Breast epithelium (tissue), 4 donors: ENCODE data around the gene TCFL5. TPM values are rescaled to one million over a fixed set of nuclear protein-coding genes. Genes with fewer than 3 reads are reported as not detected.

Experiments
- DNase-seq, 2 donors: peaks; one replicate each; pipeline ENCODE4 v3.0.0-alpha.2; 2019; ENCODE audit warnings: low spot score in 2 of 2
- H3K27ac ChIP-seq, 2 donors: fragments of 200-600 bp; sonication (generic) in 1 of 2; one replicate each; pipeline ENCODE4 v1.5.1; 2016 to 2019; ENCODE audit warnings: mild to moderate bottlenecking in 1 of 2
- H3K27me3 ChIP-seq, 2 donors: fragments of 200-600 bp; sonication (generic) in 1 of 2; one replicate each; pipeline versions ENCODE4 v1.5.1 to v1.6.0; 2017 to 2019; ENCODE audit warnings: control low read depth in 1 of 2, mild to moderate bottlenecking in 1 of 2
- H3K36me3 ChIP-seq: fragments of 200-600 bp; one replicate; pipeline ENCODE4 v1.5.1; 2019
- H3K4me1 ChIP-seq, 2 donors: fragments of 200-600 bp; sonication (generic); one replicate each; pipeline ENCODE4 v1.5.1; 2016 to 2019; ENCODE audit warnings: control low read depth in 1 of 2
- H3K4me3 ChIP-seq, 3 donors: fragments of 200-600 bp; sonication (generic); 1 replicate in 2 of 3; 2 replicates in 1 of 3; pipeline ENCODE4 v1.5.1; 2016 to 2019; ENCODE audit warnings: mild to moderate bottlenecking in 3 of 3, moderate library complexity in 2 of 3
- H3K9me3 ChIP-seq, 2 donors: fragments of 200-600 bp; sonication (generic) in 1 of 2; one replicate each; pipeline ENCODE4 v1.5.1; 2016 to 2019; ENCODE audit warnings: control low read depth in 1 of 2
- POLR2A ChIP-seq: fragments of 450-650 bp; IDR thresholded peaks from one replicate; pipeline ENCODE4 v1.6.1; 2016; ENCODE audit warnings: antibody characterized with exemption, mild to moderate bottlenecking, moderate library complexity
- POLR2AphosphoS5 ChIP-seq, 3 donors: sonication (generic); formaldehyde crosslinking; IDR thresholded peaks; one replicate each; pipeline ENCODE4 v1.6.1; 2017; ENCODE audit warnings: antibody characterized with exemption in 3 of 3
- intact Hi-C: fragments of 100-400 bp; cut with DNase I; formaldehyde crosslinking; loops from one replicate; pipeline ENCODE4 v1.15.1; 2023; ENCODE audit warnings: low total_unique reads
- total RNA-seq, 3 donors: library from RNA; depleted of rRNA; stranded (reverse); fragments of >200 nt; gene quantifications; one replicate each; pipeline ENCODE4 v1.1.0, GENCODE V29; 2016
- TF ChIP-seq, protein P1 (sequence below), 3 donors: fragments of 450-650 bp; IDR thresholded peaks; one replicate each; pipeline ENCODE4 v1.5.1; 2016 to 2017; ENCODE audit warnings: antibody characterized with exemption in 3 of 3, mild to moderate bottlenecking in 3 of 3, moderate library complexity in 3 of 3

Gene TCFL5
- total RNA-seq, 3 donors from 2014 or later = 7.8 to 21.0 (median 12.5) TPM

DNA sequence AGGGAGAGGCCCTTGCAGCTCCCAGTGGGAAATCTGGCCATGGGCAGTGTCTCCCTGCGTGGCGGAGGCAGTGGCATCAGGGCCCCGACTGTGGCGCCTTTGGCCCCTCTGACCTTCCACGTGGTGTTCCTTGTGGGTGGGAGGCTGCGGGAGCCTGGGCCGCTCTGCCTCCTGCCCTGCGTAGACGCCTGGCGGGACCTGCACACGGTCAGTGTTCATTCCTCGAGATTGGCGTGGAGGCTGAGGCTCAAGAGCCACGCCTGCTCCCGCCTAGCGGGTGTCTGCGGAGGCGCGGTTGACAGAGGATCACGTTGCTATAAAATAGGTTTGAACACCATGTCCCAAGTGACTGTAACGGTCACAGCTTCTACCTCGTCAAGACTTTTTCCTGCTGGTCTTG lies 30.8 kb downstream of the TCFL5 start:
- H3K9me3 ChIP-seq = no peaks in the 10 kb centered on the region
- no peak for DNase-seq
- H3K4me1 ChIP-seq = peaks cover 7 to 9% of the 10 kb centered on the region in 2 donors
- no peaks in the 10 kb centered on the region for H3K27me3 ChIP-seq
- peak overlapping the region in 1 of 2 donors; percentile 64 for H3K27ac ChIP-seq
- TF ChIP-seq, protein P1, sequence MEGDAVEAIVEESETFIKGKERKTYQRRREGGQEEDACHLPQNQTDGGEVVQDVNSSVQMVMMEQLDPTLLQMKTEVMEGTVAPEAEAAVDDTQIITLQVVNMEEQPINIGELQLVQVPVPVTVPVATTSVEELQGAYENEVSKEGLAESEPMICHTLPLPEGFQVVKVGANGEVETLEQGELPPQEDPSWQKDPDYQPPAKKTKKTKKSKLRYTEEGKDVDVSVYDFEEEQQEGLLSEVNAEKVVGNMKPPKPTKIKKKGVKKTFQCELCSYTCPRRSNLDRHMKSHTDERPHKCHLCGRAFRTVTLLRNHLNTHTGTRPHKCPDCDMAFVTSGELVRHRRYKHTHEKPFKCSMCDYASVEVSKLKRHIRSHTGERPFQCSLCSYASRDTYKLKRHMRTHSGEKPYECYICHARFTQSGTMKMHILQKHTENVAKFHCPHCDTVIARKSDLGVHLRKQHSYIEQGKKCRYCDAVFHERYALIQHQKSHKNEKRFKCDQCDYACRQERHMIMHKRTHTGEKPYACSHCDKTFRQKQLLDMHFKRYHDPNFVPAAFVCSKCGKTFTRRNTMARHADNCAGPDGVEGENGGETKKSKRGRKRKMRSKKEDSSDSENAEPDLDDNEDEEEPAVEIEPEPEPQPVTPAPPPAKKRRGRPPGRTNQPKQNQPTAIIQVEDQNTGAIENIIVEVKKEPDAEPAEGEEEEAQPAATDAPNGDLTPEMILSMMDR (IDR thresholded peaks at IDR 0.05) = no peak
- peak in 1 of 3 donors; percentile 51 for TF ChIP-seq POLR2AphosphoS5 (IDR thresholded peaks at IDR 0.05)
- TF ChIP-seq POLR2A = no peak
- no peak overlapping the region for H3K4me3 ChIP-seq
- intact Hi-C loops = no loop called here
- no peaks in the 10 kb centered on the region for H3K36me3 ChIP-seq

DNA sequence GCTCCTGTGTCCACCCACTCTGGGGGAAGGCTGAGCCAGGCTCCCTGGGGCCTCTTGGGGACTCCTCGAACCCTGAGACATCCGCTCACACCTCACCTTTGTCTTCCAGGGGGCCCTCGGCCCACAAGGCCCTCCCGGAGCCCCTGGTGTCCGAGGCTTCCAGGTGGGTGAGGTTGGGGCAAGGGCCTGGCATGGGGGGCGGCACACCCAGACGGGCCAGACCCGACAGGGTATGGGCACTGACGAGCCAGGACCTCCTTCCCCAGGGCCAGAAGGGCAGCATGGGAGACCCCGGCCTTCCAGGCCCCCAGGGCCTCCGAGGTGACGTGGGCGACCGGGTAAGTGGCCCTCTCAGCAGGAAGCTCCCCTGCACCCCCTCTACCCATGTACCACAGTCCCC lies 31.4 kb downstream of the TCFL5 start:
- DNase-seq = no peak
- Histone ChIP-seq H3K36me3 (no peaks in the 10 kb centered on the region), H3K9me3 (no peaks in the 10 kb centered on the region), H3K27me3 (no peaks in the 10 kb centered on the region), H3K4me3 (no peak overlapping the region), H3K4me1 (peaks cover 7 to 9% of the 10 kb centered on the region in 2 donors), H3K27ac (no peak overlapping the region)
- intact Hi-C loops = no loop called here
- no peak for TF ChIP-seq POLR2AphosphoS5 (IDR thresholded peaks at IDR 0.05)
- TF ChIP-seq, protein P1 (IDR thresholded peaks at IDR 0.05) = no peak
- TF ChIP-seq POLR2A = no peak

DNA sequence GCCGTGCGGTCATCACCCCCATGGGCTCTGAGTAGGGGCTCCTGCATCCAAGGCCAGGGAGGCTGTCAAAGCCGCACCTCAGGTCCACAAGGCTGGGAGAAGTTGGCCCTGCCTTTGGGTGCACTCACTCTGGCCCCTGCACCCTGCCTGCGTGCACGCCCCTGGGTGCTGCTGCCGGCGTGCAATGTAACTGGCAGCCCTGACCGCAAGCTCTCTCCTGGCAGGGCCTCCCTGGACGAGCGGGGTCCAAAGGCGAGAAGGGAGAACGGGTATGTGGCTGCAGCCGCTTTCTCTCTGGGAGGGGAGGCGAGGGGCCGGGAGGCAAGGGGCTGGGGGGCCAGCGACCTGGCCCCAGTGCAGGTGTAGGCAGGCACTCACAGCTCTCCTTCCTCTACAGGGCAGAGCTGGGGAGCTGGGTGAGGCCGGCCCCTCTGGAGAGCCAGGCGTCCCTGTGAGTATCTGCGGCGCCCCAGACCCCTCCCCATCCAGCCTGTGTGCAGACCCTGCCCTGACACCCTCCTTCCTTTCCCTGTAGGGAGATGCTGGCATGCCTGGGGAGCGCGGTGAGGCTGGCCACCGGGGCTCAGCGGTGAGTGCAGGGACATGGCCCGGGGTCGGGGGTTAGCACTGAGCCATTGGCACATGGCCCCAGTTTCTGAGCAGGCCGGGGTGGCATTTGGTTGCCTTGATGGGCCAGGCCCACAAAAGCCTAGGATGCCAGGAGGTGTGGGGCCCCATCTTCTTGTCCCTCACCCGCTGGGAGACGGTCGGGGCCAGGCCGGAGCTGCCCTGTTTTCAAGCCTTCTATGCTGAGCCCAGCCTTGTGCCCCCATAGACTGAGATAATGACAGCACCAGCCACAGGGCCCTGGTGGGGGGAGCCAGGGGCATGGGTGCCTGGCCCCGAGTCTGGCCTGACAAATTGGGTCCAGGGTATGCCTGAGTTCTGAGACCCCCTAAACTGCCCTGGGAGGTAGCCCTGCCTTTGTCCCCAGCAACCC lies 32.1 kb downstream of the TCFL5 start:
- no peak for DNase-seq
- TF ChIP-seq POLR2A = no peak
- TF ChIP-seq, protein P1 (IDR thresholded peaks at IDR 0.05) = no peak
- no peak for TF ChIP-seq POLR2AphosphoS5 (IDR thresholded peaks at IDR 0.05)

DNA sequence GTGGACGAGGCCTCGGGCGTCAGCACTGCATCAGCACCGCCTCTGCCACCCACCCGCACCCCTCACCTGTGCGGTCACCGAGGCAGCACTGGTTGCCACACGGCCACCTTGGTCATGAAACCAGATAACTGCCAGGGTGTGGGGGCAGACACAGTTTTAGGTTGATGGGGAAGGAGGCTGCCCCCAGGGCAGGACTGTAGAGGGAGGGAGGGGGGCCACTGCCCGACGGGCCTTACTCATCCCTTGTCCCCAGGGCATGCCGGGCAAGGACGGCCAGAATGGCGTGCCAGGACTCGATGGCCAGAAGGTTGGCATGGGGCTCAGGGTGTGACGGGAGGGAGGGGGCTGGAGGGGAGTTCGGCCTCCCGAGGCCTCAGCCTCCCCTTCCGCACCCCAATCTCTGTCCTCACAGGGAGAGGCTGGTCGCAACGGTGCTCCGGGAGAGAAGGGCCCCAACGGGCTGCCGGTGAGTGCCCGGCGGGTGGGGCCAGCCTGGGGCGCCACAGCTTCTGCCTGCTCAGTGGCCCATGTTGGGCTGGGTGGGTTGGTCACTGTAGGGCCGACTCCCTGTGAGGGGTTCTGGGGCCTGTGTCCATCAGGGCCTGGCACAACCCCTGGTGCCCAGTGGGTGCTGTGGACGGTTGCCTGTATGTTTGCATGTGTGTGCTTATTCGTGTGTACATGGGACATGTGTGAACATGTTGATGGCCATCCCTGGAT lies 33.0 kb downstream of the TCFL5 start:
- no peaks in the 10 kb centered on the region for H3K27me3 ChIP-seq
- no peaks in the 10 kb centered on the region for H3K9me3 ChIP-seq
- TF ChIP-seq POLR2A (no peak), POLR2AphosphoS5 (IDR thresholded peaks at IDR 0.05) (no peak)
- TF ChIP-seq, protein P1 (IDR thresholded peaks at IDR 0.05) = no peak
- peaks cover 12 to 17% of the 10 kb centered on the region in 2 donors for H3K4me1 ChIP-seq
- intact Hi-C loops = no loop called here
- H3K27ac ChIP-seq = no peak overlapping the region
- H3K4me3 ChIP-seq = no peak overlapping the region
- no peaks in the 10 kb centered on the region for H3K36me3 ChIP-seq
- no peak for DNase-seq

More for the DNA sequence above, 32.1 kb downstream of the TCFL5 start:
- Histone ChIP-seq H3K9me3 (no peaks in the 10 kb centered on the region), H3K4me3 (no peak overlapping the region), H3K27me3 (no peaks in the 10 kb centered on the region), H3K27ac (no peak overlapping the region), H3K36me3 (no peaks in the 10 kb centered on the region), H3K4me1 (peaks cover 9 to 11% of the 10 kb centered on the region in 2 donors)
- intact Hi-C loops = no loop called here

DNA sequence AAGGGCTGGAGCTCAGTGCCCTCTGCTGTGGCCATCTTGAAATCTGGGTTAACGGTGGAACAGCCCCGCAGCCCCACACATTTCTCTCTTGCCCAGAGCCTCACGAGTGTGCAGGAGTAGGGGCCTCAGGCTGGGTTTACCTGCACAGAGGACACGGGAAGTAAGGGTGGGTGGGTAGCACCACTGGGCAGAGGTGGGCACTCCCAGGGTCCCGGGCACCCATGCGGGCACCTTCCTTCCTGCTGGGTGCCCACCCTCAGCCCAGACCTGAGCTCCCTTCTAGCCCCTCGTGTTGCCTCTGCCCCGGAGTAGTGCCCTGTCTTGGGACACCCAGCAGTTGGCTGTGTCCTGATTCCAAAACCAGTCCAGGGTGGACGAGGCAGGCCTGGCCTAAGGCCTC lies 33.6 kb downstream of the TCFL5 start:
- H3K4me3 ChIP-seq = no peak overlapping the region
- H3K27ac ChIP-seq = no peak overlapping the region
- intact Hi-C loops = no loop called here
- no peaks in the 10 kb centered on the region for H3K27me3 ChIP-seq
- H3K4me1 ChIP-seq = peaks cover 12 to 16% of the 10 kb centered on the region in 2 donors
- TF ChIP-seq POLR2A = no peak
- TF ChIP-seq, protein P1 (IDR thresholded peaks at IDR 0.05) = no peak
- TF ChIP-seq POLR2AphosphoS5 (IDR thresholded peaks at IDR 0.05) = no peak
- no peaks in the 10 kb centered on the region for H3K9me3 ChIP-seq
- DNase-seq = no peak
- H3K36me3 ChIP-seq = no peaks in the 10 kb centered on the region
